Activated CD8-positive, alpha-beta memory T cell treated with anti-CD3 and anti-CD28 coated beads, Interleukin-2, amount 50 U/mL, for 24 hours (primary cell): ENCODE measurements around the gene MRC1.

ENCODE experiments used
- DNase-seq: peaks from one replicate; pipeline ENCODE4 v3.0.0-alpha.2; 2020; ENCODE audit errors: extremely low read depth

MRC1 gene

GRCh38 chr10:17847585-17848296 lies 38.6 kb downstream of the MRC1 start:
- DNase-seq: no peak

DNA sequence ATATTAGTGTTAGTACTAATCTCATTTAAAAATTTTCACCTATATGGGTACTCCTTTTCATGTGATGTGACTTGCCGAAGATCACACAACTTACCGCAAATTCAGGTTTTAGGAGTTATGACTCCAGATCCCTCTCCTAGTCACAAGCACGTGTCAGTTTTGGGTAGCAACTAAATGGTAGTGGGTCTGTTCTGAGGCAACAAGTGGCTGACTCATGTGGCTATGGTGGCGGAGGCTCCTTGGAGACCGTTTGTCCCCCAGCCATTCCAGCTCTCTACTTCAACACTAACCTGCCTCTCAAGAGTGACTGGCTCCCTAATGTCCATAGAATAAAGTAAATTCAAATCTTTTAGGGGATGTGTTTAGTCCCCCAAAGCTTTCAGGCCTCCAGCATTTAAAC lies 39.5 kb downstream of the MRC1 start:
- no peak for DNase-seq

GRCh38 chr10:17850501-17850900 lies 41.4 kb downstream of the MRC1 start:
- DNase-seq: no peak

GRCh38 chr10:17851611-17852010 lies 42.5 kb downstream of the MRC1 start:
- no peak for DNase-seq

DNA sequence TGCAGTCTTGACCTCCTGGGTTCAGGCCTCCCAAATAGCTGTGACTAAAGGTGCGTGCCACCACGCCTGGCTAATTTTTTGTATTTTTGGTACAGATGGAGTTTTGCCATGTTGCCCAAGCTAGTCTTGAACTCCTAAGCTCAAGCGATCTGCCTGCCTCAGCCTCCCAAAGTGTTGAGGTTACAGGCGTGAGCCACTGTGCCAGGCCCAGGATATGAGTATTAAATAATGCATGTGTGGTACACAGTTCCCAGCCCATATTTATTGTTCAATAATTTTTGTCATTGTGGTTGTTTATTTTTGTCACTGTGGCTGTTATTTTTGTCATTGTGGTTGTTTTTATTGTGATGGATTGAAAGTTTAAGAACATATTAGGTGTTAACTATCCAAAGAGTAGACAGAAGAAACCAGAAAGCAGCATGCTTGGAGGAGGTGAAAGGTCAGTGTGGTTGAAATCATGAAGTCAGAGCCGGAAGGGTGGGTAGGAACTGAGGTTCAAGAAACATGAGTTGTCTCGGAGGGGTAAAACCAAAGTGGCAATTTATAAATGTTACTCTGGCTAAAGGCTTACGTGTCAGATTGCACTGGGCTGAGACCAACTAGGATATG lies 45.0 kb downstream of the MRC1 start:
- no peak for DNase-seq

GRCh38 chr10:17857040-17857439 lies 47.9 kb downstream of the MRC1 start:
- DNase-seq: no peak

DNA sequence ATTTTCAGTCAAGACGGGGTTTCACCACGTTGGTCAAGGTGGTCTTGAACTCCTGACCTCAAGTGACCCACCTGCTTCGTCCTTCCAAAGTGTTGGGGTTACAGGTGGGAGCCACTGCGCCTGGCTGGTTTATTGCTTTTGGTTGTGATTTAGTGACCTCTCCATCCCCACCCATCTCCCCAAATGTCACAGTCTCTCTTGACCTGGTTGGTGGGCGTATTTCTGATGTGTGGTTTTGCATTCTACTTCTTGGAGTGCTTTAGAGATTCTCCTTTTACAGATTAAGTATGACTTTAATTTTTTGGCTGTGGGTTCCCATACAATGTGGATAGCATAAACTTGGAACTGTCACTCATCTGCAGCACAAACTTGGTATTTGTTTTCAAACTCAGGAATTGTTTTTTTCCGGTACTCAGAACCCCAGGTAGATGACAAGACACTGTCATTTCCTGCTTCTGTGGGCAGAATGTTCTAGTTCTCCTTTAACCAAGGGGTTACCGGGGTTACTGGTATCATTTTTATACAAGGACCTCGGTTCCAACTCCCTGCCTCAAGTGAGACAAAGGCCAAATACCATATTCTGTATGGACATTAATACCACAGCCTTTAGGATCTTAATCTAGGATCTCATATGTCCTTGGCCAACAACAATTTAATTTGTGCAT lies 50.5 kb downstream of the MRC1 start:
- DNase-seq: no peak

- no peak for DNase-seq
These were observed 52.6 kb downstream of the MRC1 start for GRCh38 chr10:17861760-17862159.

- DNase-seq: no peak
These were observed 56.2 kb downstream of the MRC1 start for GRCh38 chr10:17865351-17865750.

- DNase-seq: no peak
These were observed 57.2 kb downstream of the MRC1 start for GRCh38 chr10:17866346-17866745.

DNA sequence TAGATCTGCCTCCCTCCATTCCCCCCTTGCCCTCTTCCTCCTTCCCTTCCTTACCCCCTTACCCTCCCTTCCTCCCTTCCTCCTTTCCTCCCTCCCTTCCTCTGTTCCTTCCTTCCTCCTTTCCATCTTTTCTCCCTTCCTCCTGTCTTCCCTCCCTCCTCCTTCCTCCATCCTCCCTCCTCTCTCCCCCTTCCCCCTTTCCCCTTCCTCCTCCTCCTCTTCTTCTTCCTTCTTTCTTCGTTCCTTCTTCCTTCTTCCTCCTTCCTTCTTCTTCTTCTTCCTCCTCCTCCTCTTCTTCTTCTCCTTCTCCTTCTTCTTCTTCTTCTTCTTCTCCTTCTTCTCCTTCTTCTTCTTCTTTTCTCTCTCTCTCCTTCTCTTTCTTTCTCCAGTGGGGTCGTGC lies 57.9 kb downstream of the MRC1 start:
- DNase-seq: no peak

DNA sequence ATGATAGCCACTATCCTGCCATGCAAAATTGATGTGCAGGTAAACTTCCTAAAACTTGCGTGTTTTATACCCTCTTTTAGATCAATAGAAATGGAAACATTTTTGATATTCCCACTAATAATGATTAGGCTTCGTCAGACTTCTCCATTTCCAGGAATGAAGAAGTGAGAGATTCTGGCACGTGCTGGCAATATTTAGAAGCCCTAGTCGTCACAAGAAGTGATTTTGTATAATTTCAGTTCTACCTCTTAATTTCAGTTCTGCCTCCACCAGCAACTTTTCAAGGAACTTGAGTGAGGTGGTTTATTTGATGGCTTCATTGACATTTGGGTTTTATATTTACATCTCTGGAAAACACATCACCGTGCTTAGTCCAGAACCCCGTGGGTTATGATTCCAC lies 61.9 kb downstream of the MRC1 start:
- DNase-seq: no peak

DNA sequence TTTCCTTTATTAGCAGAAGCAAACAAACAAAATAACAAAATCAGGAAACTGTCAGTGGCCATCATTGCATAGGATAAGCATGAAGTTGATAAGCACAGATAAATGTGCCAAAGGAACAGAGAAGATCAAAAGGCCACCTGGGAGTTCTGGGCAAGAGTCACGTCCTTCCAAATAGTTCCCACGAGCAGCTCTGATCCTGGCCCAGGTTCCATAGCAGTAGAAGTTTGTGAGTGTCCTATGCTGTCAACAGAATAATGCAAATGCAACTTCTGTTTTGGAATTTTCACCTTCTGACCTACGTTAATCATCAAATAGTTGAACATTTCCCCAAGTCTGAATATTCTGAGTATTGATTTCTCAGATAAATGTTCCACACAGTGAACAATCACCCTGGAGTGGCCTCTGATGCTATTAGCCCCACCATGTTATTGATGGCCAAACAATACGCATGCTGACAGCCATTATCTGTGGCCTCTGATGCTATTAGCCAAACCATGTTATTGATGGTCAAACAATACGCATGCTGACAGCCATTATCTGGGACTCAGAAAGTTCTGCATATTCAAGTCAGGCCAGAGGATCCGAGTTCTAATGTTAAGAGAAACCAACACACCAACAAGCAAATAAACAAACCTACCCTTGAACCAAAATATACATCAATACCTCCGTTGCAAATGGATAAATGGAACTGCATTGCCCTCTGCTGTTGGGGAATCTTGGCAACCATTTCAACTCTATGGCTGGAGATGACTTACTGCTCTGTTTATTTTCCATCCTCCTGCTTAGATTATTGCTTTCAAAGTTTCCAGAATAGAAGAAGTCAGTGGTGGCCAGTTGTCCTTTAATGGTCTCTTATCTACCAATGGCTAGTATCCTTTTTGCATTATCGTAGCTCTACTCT lies 63.3 kb downstream of the MRC1 start:
- no peak for DNase-seq

DNA sequence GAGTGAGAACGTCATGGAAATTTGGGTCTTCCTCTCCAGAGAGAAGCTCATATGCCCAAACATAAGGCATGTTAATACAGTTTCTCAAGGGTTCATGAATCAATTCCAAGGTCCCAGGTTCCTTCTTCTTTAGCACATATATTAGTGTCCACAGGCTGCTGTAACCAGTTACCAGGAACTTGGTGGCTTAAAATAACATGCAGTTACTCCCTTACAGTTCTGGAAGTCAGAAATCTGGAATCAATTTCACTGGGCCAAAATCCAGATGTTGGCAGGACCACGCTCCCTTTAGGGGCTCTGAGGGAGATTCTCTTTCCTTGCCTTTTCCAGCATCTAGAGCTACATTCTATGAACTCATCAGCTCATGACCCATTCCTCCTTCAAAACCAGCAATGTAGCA lies 64.8 kb downstream of the MRC1 start:
- DNase-seq: no peak

GRCh38 chr10:17877121-17877520 lies 68.0 kb downstream of the MRC1 start:
- no peak for DNase-seq

DNA sequence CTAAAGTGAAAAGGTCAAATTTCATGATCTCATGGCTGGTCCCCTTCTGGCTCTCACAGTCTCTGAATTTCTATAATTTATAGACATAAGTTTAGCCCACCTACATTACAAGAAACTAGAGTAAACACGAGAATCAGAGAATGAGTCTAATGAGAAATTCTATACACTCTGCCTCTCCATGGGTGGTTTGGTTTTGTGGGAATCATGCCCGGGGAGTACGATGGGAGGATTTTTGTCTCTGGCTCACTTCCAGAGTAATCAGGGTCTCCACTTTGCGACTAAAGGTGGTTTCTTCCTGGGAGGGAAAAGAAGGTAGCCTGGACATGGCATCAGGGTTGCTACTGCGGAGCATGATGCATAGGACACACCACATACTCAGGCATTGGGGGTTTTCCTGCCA lies 69.7 kb downstream of the MRC1 start:
- no peak for DNase-seq

DNA sequence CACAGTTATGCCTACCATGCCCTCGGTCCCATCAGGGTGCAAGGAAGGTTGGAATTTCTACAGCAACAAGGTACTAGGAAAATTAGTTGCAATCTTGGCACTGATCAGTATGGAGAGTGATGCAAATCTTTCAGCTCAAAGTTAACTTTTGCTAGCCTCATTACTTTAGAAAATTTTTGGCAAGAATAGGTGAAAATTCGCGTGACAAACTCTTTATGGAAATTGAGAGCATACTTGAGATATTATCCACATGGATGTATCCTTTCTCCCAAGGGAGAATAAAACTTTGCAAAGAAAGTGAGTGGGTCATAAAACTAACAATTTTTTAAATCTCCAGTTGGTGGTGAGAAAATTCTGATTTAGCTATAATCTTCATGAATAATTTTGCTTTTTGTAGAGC lies 71.5 kb downstream of the MRC1 start:
- DNase-seq: no peak

DNA sequence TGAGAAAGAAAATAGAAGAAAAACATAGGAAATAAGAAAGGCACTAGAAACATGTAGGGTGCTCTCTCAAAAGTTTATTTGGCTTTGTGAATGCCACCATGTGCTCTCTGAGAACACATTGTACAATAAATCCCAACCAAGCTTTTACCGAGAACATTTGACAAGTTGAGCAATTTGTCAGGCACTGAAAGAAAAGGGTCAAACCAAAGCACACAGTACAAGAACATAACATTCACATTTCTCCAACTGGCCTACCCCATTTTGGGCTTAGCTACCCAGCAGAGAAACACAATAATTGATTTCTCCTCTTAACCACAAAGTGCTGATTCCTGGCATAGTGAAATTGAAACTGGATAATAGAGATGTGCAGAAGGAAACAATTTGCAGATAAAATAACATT lies 73.4 kb downstream of the MRC1 start:
- no peak for DNase-seq

DNA sequence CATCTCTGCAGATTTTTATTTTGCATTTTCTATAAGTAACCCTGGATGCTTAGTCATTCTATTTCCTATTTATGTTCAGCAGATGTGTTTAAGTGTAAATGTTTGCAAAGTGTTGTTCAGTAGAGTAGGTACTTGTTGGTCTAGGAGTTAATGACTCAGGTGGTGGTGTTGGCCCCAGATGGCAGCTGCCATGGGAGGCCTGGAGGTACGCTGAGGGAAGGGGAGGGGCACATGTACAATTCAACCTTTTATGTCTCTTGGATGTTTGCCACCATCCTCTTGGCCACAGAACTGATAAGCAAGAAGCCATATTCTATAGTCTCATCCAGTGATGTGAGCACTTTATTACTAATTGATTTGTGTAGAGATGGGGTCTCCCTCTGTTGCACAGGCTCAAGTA lies 74.5 kb downstream of the MRC1 start:
- DNase-seq: no peak

GRCh38 chr10:17888189-17888588 lies 79.0 kb downstream of the MRC1 start:
- DNase-seq: no peak

GRCh38 chr10:17891435-17891834 lies 82.3 kb downstream of the MRC1 start:
- DNase-seq: no peak

DNA sequence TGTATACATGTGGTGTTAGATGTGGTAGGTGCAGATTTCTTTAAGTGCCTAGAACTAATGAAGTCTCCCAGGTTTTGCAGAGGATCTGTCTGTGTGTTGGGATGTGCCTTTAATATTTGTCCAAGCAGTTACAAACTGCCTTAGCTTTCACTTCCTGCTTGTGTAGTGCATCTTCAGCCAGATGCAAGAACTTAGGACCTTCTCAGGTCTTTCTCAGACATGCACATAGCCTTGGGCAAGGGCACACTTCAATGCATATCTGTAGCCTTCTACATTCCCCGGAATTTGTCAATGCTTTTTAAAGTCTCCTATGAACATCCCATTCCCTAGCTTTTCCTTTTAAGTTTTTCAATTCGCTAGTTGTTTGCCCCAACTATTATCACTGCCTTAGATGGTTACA lies 95.4 kb downstream of the MRC1 start:
- no peak for DNase-seq
